ENCODE measurements around the gene SAP25. TPM values are rescaled to one million over a fixed set of nuclear protein-coding genes. Genes with fewer than 3 reads are reported as not detected.
A peak's percentile ranks its signal among the peaks of the same experiment; 100 is the strongest.

SAP25 gene
- total RNA-seq, 2 experiments from 2014 or later, result 52.0 to 53.4 TPM

GRCh38 chr7:100585511-100586265 lies 12.0 kb upstream of the SAP25 start, which contains the start of gene LRCH4:
TSS of gene LRCH4 (minus strand) at chr7:100586129. CDS start at chr7:100586100, 29 bp downstream.
- TF ChIP-seq, protein P1, sequence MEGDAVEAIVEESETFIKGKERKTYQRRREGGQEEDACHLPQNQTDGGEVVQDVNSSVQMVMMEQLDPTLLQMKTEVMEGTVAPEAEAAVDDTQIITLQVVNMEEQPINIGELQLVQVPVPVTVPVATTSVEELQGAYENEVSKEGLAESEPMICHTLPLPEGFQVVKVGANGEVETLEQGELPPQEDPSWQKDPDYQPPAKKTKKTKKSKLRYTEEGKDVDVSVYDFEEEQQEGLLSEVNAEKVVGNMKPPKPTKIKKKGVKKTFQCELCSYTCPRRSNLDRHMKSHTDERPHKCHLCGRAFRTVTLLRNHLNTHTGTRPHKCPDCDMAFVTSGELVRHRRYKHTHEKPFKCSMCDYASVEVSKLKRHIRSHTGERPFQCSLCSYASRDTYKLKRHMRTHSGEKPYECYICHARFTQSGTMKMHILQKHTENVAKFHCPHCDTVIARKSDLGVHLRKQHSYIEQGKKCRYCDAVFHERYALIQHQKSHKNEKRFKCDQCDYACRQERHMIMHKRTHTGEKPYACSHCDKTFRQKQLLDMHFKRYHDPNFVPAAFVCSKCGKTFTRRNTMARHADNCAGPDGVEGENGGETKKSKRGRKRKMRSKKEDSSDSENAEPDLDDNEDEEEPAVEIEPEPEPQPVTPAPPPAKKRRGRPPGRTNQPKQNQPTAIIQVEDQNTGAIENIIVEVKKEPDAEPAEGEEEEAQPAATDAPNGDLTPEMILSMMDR (IDR thresholded peaks at IDR 0.05), result no peak
- no peaks in the 10 kb centered on the region for H3K27me3 Mint-ChIP-seq
- no peaks in the 10 kb centered on the region for H3K9me3 Mint-ChIP-seq
- Histone ChIP-seq H3K36me3 (ENCODE audit: insufficient read depth, low read length) (peaks cover 24% of the 10 kb centered on the region), H3K4me1 (ENCODE audit: insufficient read depth, low read length) (peaks cover 58% of the 10 kb centered on the region), H3K4me3 (ENCODE audit: low read length) (peak within 1 kb of the TSS; percentile 95), H3K27me3 (ENCODE audit: control insufficient read depth in 1 of 2, insufficient read depth in 2 of 2, low read length in 2 of 2) (peaks cover 0 to 4% of the 10 kb centered on the region in 2 experiments), H3K27ac (ENCODE audit: low read depth in 1 of 2, low read length in 2 of 2) (peak within 1 kb of the TSS; percentile 93 to 96), H3K9me3 (ENCODE audit: control insufficient read depth in 1 of 2, insufficient read depth in 1 of 2, low read length in 2 of 2) (no peaks in the 10 kb centered on the region)
- peaks cover 35% of the 10 kb centered on the region for H3K4me1 Mint-ChIP-seq (ENCODE audit: low read depth)
- ChIA-PET CTCF (interaction anchor here (0.7 to 2.2 kb wide), 9 partner anchors 17 to 119 kb away, joined by 3 to 8 read pairs (median 4); partner anchors contain the start of gene MOSPD3), POLR2A (interaction anchor here (0.6 to 4.9 kb wide), 44 partner anchors 8 to 1027 kb away, joined by 3 to 113 read pairs (median 8); partner anchors contain the start of genes AGFG2, GIGYF1, GNB2 and GPC2)
- H3K4me3 Mint-ChIP-seq, result peak within 1 kb of the TSS; percentile 97
- H3K36me3 Mint-ChIP-seq (ENCODE audit: low read depth), result peaks cover 17% of the 10 kb centered on the region
- intact Hi-C loops (cut with DNase I, micrococcal nuclease), result loop anchor here (1.0 to 2.0 kb wide), 5 partner anchors 15 to 89 kb away; partner anchors contain the start of genes AGFG2 (in 1 of the 2) and MOSPD3 (in 1 of the 2)
- H3K27ac Mint-ChIP-seq, result no peak within 1 kb of the TSS
- DNase-seq, result peak; percentile 42 to 82 (median 56)
- peak; percentile 14 for ATAC-seq (ENCODE audit: poor library complexity)

DNA sequence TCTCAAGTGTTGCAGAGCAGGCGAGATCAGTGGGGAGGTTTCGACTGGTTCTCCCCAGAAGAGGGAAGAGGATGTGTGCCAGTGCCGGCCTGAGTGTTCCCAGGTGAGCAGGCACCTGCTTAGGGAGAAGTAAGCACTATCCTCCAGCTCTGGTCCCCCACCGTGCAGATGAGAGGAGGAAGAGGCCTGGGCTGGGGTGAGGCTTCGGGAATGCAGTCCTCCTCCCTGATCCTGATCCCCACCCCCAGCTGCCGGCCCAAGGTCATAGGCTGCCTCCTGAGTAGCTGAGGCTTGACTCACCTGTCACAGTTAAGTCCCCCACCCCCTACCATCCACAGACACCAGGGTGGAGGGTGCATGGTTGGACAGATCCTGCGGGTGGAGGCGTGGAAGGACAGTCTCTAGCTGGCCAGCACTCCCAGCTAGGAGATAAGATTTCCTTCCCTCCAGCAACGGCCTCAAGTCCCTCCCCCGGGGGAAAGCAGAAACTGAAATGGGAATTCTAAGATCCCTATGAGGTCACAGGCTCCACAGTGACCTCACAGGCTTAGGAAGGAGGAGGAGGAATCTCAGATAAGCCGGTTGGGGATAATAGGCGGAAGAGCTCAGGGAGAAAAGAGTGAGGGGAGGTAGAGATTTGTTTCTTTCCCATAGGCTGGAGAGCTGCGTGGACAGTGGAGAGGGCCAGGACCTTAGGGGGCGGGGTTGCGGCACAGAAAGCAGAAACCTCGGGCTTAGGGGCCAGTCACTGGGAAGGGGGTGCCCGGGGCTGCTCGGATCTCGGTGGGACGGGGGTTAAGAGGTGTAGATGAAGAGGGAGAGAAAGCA lies 11.2 kb upstream of the SAP25 start:
- Histone ChIP-seq H3K27me3 (ENCODE audit: control insufficient read depth in 1 of 2, insufficient read depth in 2 of 2, low read length in 2 of 2) (no peaks in the 10 kb centered on the region), H3K4me3 (ENCODE audit: low read length) (peak overlapping the region; percentile 95), H3K36me3 (ENCODE audit: insufficient read depth, low read length) (peaks cover 32% of the 10 kb centered on the region), H3K27ac (ENCODE audit: low read depth in 1 of 2, low read length in 2 of 2) (peak overlapping the region; percentile 93 to 96), H3K4me1 (ENCODE audit: insufficient read depth, low read length) (peaks cover 65% of the 10 kb centered on the region), H3K9me3 (ENCODE audit: control insufficient read depth in 1 of 2, insufficient read depth in 1 of 2, low read length in 2 of 2) (no peaks in the 10 kb centered on the region)
- DNase-seq, result peak in 2 of 14 experiments; percentile 11 to 52
- Mint-ChIP-seq H3K36me3 (ENCODE audit: low read depth) (peaks cover 17% of the 10 kb centered on the region), H3K4me1 (ENCODE audit: low read depth) (peaks cover 35% of the 10 kb centered on the region), H3K27ac (no peak overlapping the region), H3K27me3 (no peaks in the 10 kb centered on the region), H3K9me3 (no peaks in the 10 kb centered on the region), H3K4me3 (peak overlapping the region; percentile 97)
- ChIA-PET POLR2A (interaction anchor here (0.6 to 4.9 kb wide), 27 partner anchors 10 to 1026 kb away, joined by 3 to 113 read pairs (median 12); partner anchors contain the start of genes AGFG2, GIGYF1, MEPCE and MOSPD3), CTCF (interaction anchor here (0.7 to 2.2 kb wide), 7 partner anchors 20 to 120 kb away, joined by 3 to 8 read pairs (median 5); partner anchors contain the start of gene MOSPD3)
- no peak for ATAC-seq (ENCODE audit: poor library complexity)
- intact Hi-C loops (cut with DNase I, micrococcal nuclease), result loop anchor here in 1 of 2 experiments (2.0 kb wide), 1 partner anchor 90 kb away; no protein-coding TSS in a partner anchor
- TF ChIP-seq, protein P1 (IDR thresholded peaks at IDR 0.05), result no peak

Measured in CD4-positive, alpha-beta T cell (primary cell).